Measurements from ENCODE around the gene B4GALT4. TPM values are rescaled to one million over a fixed set of nuclear protein-coding genes. Genes with fewer than 3 reads are reported as not detected.

The B4GALT4 gene
- total and polyA plus RNA-seq, 2 donors (not counting 3 experiments of a cell fraction or from before 2014, with no cell fraction given) = 3.7 to 7.1 TPM

GRCh38 chr3:119194237-119195150, 46.2 kb downstream of the B4GALT4 start:
- H3K9me3 ChIP-seq (replicated peaks; ENCODE audit: control insufficient read depth, insufficient read depth, low read length) = no peaks in the 10 kb centered on the region
- H3K4me1 ChIP-seq (ENCODE audit: control insufficient read depth, extremely low read depth, insufficient read depth, low read length) = no peaks in the 10 kb centered on the region
- H3K36me3 ChIP-seq (ENCODE audit: control insufficient read depth in 2 of 2, extremely low read depth in 1 of 2, insufficient read depth in 2 of 2, low read length in 2 of 2) = no peaks in the 10 kb centered on the region
- H3K27ac ChIP-seq (ENCODE audit: insufficient read depth, low read depth, low read length) = no peak overlapping the region
- H3K27me3 ChIP-seq (ENCODE audit: control insufficient read depth in 2 of 2, insufficient read depth in 2 of 2, low read length in 2 of 2) = peaks cover 2% of the 10 kb centered on the region in 2 experiments
- DNase-seq (ENCODE audit: low read depth, low spot score) (no peak), FAIRE-seq (no peak)
- H3K9me1 ChIP-seq (replicated peaks; ENCODE audit: control insufficient read depth, extremely low read depth, insufficient read depth, low read length) = no peaks in the 10 kb centered on the region
- H2AFZ ChIP-seq (ENCODE audit: low read depth, low read length) = no peak overlapping the region
- H3K79me2 ChIP-seq (ENCODE audit: control insufficient read depth, insufficient read depth, low read length) = no peaks in the 10 kb centered on the region
- TF ChIP-seq GATA2 (IDR thresholded peaks at IDR 0.05; ENCODE audit: insufficient read depth, insufficient read length, low read depth, low read length) = no peak
- no peak for TF ChIP-seq MAX (IDR thresholded peaks at IDR 0.05; ENCODE audit: insufficient read depth, insufficient read length)
- TF ChIP-seq FOS (IDR thresholded peaks at IDR 0.05; ENCODE audit: borderline replicate concordance, insufficient read depth, low read length) = no peak
- no peak for TF ChIP-seq POLR2AphosphoS5 (IDR thresholded peaks at IDR 0.05; ENCODE audit: insufficient read depth, low read depth, low read length)
- TF ChIP-seq POLR2A (IDR thresholded peaks at IDR 0.05; ENCODE audit: low read depth, low read length) = no peak
- TF ChIP-seq EZH2 (IDR thresholded peaks at IDR 0.05; ENCODE audit: borderline replicate concordance, low read depth, low read length, severe bottlenecking) = no peak
- no peak for TF ChIP-seq MYC (IDR thresholded peaks at IDR 0.05; ENCODE audit: low read depth, low read length)
- no peak for TF ChIP-seq CTCF (IDR thresholded peaks at IDR 0.05; ENCODE audit: extremely low read depth in 1 of 2, insufficient read depth in 1 of 2, low read depth in 1 of 2, low read length in 2 of 2)
- TF ChIP-seq JUN (IDR thresholded peaks at IDR 0.05; ENCODE audit: borderline replicate concordance, insufficient read depth, insufficient read length, low read depth) = no peak
- H3K9ac ChIP-seq (replicated peaks; ENCODE audit: extremely low read depth, insufficient read depth, low read length) = no peak overlapping the region
- no peak overlapping the region for H3K4me2 ChIP-seq (ENCODE audit: insufficient read depth, low read length)
- BruUV-seq (replicated peaks) = no TSS peak
- CTCF ChIA-PET = no interaction called here
- no peak overlapping the region for H3K4me3 ChIP-seq (replicated peaks in 1 of 3; ENCODE audit: insufficient read depth in 1 of 3, low read depth in 1 of 3, low read length in 3 of 3)
- POLR2A ChIA-PET = no interaction called here
- intact Hi-C loops (cut with micrococcal nuclease) = no loop called here
- no peaks in the 10 kb centered on the region for H4K20me1 ChIP-seq (replicated peaks; ENCODE audit: control insufficient read depth, extremely low read depth, insufficient read depth, low read length)
- dilution Hi-C loops (cut with MboI; ENCODE audit: extremely low pct_ligation_motif_present, low sequenced_read_pairs) = no loop called here
